OCI-LY1 (cell line): ENCODE data around the gene ZBTB38.

ENCODE experiments used
- CTCF ChIP-seq: fragments of 200-600 bp; sonication (generic), shearing (Covaris generic); IDR thresholded peaks from 2 replicates; pipeline ENCODE4 v1.5.1; 2017; ENCODE audit warnings: mild to moderate bottlenecking, antibody characterized with exemption, low read length, moderate library complexity, mixed read lengths
- EZH2 ChIP-seq: fragments of 200-600 bp; sonication (generic), shearing (Covaris generic); IDR thresholded peaks from 2 replicates; pipeline ENCODE4 v1.8.0; 2017; ENCODE audit warnings: borderline replicate concordance, mixed run types, mild to moderate bottlenecking, antibody characterized with exemption, low read length, moderate library complexity, mixed read lengths

DNA sequence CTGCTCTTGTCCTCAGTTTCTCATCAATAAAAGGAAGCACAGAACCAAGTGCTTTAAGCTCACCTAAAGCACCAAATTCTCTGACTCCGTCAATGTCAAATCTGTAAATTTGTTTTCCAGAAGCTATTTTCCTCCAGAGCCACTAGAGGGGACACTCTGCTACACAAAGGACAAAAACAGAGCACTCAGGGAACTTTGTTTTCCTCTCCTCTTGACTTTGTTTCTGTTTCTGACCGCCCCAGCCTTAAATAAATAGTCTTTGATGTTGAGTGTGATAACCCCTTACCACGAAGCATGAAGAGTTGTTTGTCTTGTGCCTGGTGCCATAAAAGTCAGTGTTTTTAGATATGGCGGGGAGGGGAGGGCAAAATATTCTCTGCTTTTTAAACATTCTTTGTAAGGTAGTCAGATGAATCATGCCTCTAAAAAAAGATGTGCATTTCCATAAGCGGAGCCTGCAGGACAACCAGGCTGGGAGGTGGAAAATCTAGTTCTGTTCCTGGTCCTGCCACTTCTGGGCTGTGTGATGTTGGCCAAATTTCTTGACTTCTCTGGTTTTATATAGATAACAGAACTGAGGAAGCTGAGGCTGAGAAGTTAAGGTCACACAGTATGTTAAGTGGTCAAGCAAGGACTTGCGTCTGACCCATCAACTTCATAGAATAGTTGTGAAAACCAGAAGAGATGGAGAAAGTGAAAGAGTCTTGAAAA is 7.3 kb upstream of the ZBTB38 start:
- TF ChIP-seq CTCF = peak; percentile 99
- no peak for TF ChIP-seq EZH2
